CMK (cell line): ENCODE results near the gene SEMA5A.

Experiments
- DNase-seq: peaks from one replicate; pipeline ENCODE4 v3.0.0-alpha.2; 2010; ENCODE audit warnings: low read depth

SEMA5A gene

GRCh38 chr5:9058666-9059065 is 487.2 kb downstream of the SEMA5A start:
- DNase-seq, result no peak

GRCh38 chr5:9058161-9058560 is 487.7 kb downstream of the SEMA5A start:
- no peak for DNase-seq

GRCh38 chr5:9057406-9058000 is 488.4 kb downstream of the SEMA5A start:
- DNase-seq, result no peak

GRCh38 chr5:9056046-9056445 is 489.8 kb downstream of the SEMA5A start:
- no peak for DNase-seq

GRCh38 chr5:9054821-9055589 is 490.9 kb downstream of the SEMA5A start:
- DNase-seq, result no peak

- DNase-seq, result no peak
Observed at GRCh38 chr5:9054322-9054721, 491.6 kb downstream of the SEMA5A start.

GRCh38 chr5:9052421-9052820 is 493.5 kb downstream of the SEMA5A start:
- DNase-seq, result no peak

- DNase-seq, result no peak
Observed at GRCh38 chr5:9051779-9052178, 494.1 kb downstream of the SEMA5A start.

GRCh38 chr5:9047932-9048331 is 497.9 kb downstream of the SEMA5A start:
- DNase-seq, result no peak

- DNase-seq, result no peak
Observed at GRCh38 chr5:9046756-9047481, 499.0 kb downstream of the SEMA5A start.

GRCh38 chr5:9045946-9046345 is 499.9 kb downstream of the SEMA5A start:
- DNase-seq, result no peak

GRCh38 chr5:9042241-9042640 is 503.6 kb downstream of the SEMA5A start:
- DNase-seq, result no peak

GRCh38 chr5:9040475-9040874 is 505.4 kb downstream of the SEMA5A start:
- DNase-seq, result no peak

- no peak for DNase-seq
Observed at GRCh38 chr5:9037048-9037447, 508.8 kb downstream of the SEMA5A start.

GRCh38 chr5:9035346-9035745 is 510.5 kb downstream of the SEMA5A start:
- no peak for DNase-seq

GRCh38 chr5:9034649-9035048 is 511.2 kb downstream of the SEMA5A start:
- no peak for DNase-seq

- no peak for DNase-seq
Observed at GRCh38 chr5:9033524-9033923, 512.4 kb downstream of the SEMA5A start.

- DNase-seq, result no peak
Observed at GRCh38 chr5:9025942-9026341, 519.9 kb downstream of the SEMA5A start.

GRCh38 chr5:9020996-9021395 is 524.9 kb downstream of the SEMA5A start:
- no peak for DNase-seq

GRCh38 chr5:9015937-9016270 is 530.0 kb downstream of the SEMA5A start:
- DNase-seq, result no peak

GRCh38 chr5:9015260-9015936 is 530.5 kb downstream of the SEMA5A start:
- DNase-seq, result no peak

- DNase-seq, result no peak
Observed at GRCh38 chr5:9013147-9013546, 532.7 kb downstream of the SEMA5A start.
